ENCODE results near the gene GSK3A. TPM values are rescaled to one million over a fixed set of nuclear protein-coding genes. Genes with fewer than 3 reads are reported as not detected.
A peak's percentile ranks its signal among the peaks of the same experiment; 100 is the strongest.

Gene GSK3A
- total and polyA plus RNA-seq, 2 of the 8 experiments (the other 6 are each of a cell fraction or from before 2014, with no cell fraction given): 55.3 to 84.0 TPM

DNA sequence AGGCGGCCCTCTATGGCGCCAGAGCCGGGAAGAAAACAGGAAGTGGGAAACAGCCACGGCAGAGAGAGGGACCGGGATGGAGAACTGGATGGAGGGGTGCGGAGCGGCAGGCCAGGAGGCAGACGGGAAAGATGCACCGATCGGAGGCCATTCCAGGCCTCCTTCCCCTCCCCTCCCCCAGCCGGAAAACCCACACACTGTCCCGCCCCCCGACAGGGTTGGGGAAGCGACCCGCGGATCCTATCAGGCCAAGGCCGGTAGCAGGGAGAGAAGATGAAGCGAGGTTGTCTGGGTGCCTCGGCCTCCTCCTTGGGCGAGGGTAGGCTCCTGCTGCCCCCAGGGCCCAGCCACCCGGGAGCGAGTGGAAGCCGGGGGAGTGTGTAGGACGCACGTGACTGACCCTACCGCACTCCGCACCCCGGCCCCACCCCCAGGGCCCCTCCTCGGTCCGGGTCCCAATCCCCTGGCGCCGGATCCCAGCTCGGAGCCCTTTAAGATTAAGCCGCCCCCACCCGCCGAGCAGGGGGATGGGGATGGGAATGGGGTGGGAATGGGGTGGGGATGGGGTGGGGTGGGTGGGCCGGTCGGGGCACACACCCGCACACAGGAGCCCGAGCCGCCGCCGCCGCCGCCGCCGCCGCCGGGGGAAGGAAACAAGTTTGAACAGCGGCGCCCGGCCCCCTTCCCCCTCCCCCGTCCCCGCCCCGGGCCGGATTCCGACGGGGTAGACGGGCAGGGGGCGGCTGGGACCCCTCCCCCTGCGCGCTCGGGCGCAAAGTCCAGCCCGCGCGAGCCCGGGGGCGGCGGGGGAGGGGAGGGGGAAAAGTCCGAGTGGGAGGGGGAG is 11.1 kb upstream of the GSK3A start:
- Histone ChIP-seq H3K36me3 (ENCODE audit: control insufficient read depth in 2 of 4, insufficient read depth in 4 of 4, low read length in 3 of 4) (peaks cover 0 to 18% (median 4%) of the 10 kb centered on the region in 4 experiments; a peak in 4 of 8 replicates), H2BK5ac (ENCODE audit: low read depth, low read length) (peak overlapping the region; percentile 97), H3K4me2 (ENCODE audit: insufficient read depth in 1 of 2, low read depth in 2 of 2, low read length in 2 of 2) (peak overlapping the region; percentile 77 to 87), H3K79me1 (ENCODE audit: low read depth, low read length) (peaks cover 15% of the 10 kb centered on the region), H4K91ac (replicated peaks; ENCODE audit: insufficient read length, low read length) (peak overlapping the region; percentile 58), H2BK120ac (replicated peaks; ENCODE audit: low read depth, low read length) (no peak overlapping the region), H3K27ac (ENCODE audit: low read depth, low read length) (peak overlapping the region; percentile 89), H3K4me3 (ENCODE audit: extremely low read depth in 1 of 4, insufficient read depth in 2 of 4, low read depth in 3 of 4, low read length in 4 of 4) (peak overlapping the region; percentile 61 to 99 (median 75)), H4K5ac (ENCODE audit: insufficient read length, low read depth, low read length) (peak overlapping the region; percentile 81), H4K20me1 (replicated peaks in 1 of 2; ENCODE audit: control insufficient read depth in 1 of 2, insufficient read depth in 2 of 2, low read length in 2 of 2) (peaks cover 6 to 18% of the 10 kb centered on the region in 2 experiments), H4K8ac (ENCODE audit: extremely low read depth, insufficient read depth, low read length) (peak overlapping the region; percentile 91), H3K27me3 (replicated peaks in 1 of 4; ENCODE audit: control insufficient read depth in 3 of 4, extremely low read depth in 1 of 4, insufficient read depth in 3 of 4, low read length in 3 of 4) (peaks cover 0 to 3% (median 2%) of the 10 kb centered on the region in 4 experiments; a peak in 2 of 7 replicates), H3K23me2 (ENCODE audit: low read depth, low read length) (peaks cover 13% of the 10 kb centered on the region; the same call in 1 of the 2 replicates), H2BK12ac (ENCODE audit: low read depth, low read length) (0 out of 2 replicates have a peak overlapping the region, but pooled peaks have one; percentile 80), H3K4me1 (replicated peaks in 1 of 4; ENCODE audit: control insufficient read depth in 3 of 4, insufficient read depth in 4 of 4, low read length in 3 of 4) (peaks cover 11 to 29% (median 21%) of the 10 kb centered on the region in 4 experiments), H3K14ac (ENCODE audit: insufficient read length) (no peak overlapping the region), H3K18ac (ENCODE audit: extremely low read depth, low read length) (peak overlapping the region; percentile 97), H2AFZ (ENCODE audit: low read length) (no peak overlapping the region), H3K56ac (replicated peaks; ENCODE audit: insufficient read length, low read depth, low read length) (peak overlapping the region; percentile 70), H2BK20ac (ENCODE audit: low read length) (no peak overlapping the region), H2BK15ac (ENCODE audit: low read length) (no peak overlapping the region), H3K9ac (replicated peaks in 1 of 4; ENCODE audit: extremely low read depth in 1 of 4, low read depth in 3 of 4, low read length in 3 of 4) (peak overlapping the region in 3 of 4 experiments; percentile 61 to 81 (median 80); a peak in 6 of 7 replicates), H3K9me3 (ENCODE audit: insufficient read depth in 2 of 2, low read depth in 1 of 2, low read length in 1 of 2) (no peaks in the 10 kb centered on the region), H3K23ac (ENCODE audit: insufficient read length) (no peak overlapping the region), H2AK5ac (ENCODE audit: low read depth, low read length) (no peak overlapping the region), H3K79me2 (ENCODE audit: control insufficient read depth in 1 of 2, insufficient read depth in 2 of 2, low read length in 2 of 2) (peaks cover 4 to 33% of the 10 kb centered on the region in 2 experiments; a peak in 3 of 4 replicates), H3K4ac (replicated peaks; ENCODE audit: insufficient read length, low read depth, low read length) (no peak overlapping the region)
- CTCF ChIA-PET (ENCODE audit: partially characterized antibody): interaction anchor here (11.8 kb wide), 1 partner anchor 39 kb away, joined by 155 read pairs; no protein-coding TSS in a partner anchor
- DNase-seq (ENCODE audit: low read depth in 1 of 2, low spot score in 2 of 2): peak in 1 of 2 experiments; percentile 81
- no peak for FAIRE-seq
- WGBS, 2 experiments (ENCODE audit: extremely low coverage in 1 of 2, insufficient coverage in 1 of 2, insufficient read length in 1 of 2, insufficient replicate concordance in 2 of 2, low coverage in 1 of 2, low lambda C conversion rate in 2 of 2, missing lambda C conversion rate in 1 of 2): 1% methylated on average over 17 of the region's 71 CpGs; no CpG with 5 or more reads in 1 of the 2 experiments
- POLR2A ChIA-PET (ENCODE audit: partially characterized antibody): interaction anchor here (1.3 to 4.4 kb wide), 2 partner anchors 26 to 32 kb away, joined by 3 to 15 read pairs; no protein-coding TSS in a partner anchor
- peak in 1 of 2 experiments; percentile 72; a peak in 1 of 3 replicates for TF ChIP-seq POLR2A (IDR thresholded peaks at IDR 0.05; ENCODE audit: control extremely low read depth in 1 of 2, low read depth in 2 of 2, low read length in 2 of 2)
- TF ChIP-seq CEBPB (IDR thresholded peaks at IDR 0.05; ENCODE audit: low read depth, low read length): no peak
- no peak for TF ChIP-seq POU5F1 (IDR thresholded peaks at IDR 0.05; ENCODE audit: low read depth, low read length)
- TF ChIP-seq BCL11A (IDR thresholded peaks at IDR 0.05; ENCODE audit: low read depth in 2 of 2, low read length in 2 of 2): no peak
- no peak for TF ChIP-seq KDM5A (IDR thresholded peaks at IDR 0.05; ENCODE audit: low read length)
- peak; percentile 34; the same call in 1 of the 2 replicates for TF ChIP-seq PHF8 (conservative IDR thresholded peaks at IDR 0.05; ENCODE audit: low read depth, low read length)
- 0 out of 2 replicates have a peak, but pooled peaks have one; percentile 54 for TF ChIP-seq TAF1 (IDR thresholded peaks at IDR 0.05; ENCODE audit: low read depth, low read length)
- TF ChIP-seq SIN3A (conservative IDR thresholded peaks at IDR 0.05 in 1 of 2, IDR thresholded peaks at IDR 0.05 in 1 of 2; ENCODE audit: low read depth in 1 of 2, low read length in 2 of 2): 0 out of 4 replicates have a peak, but pooled peaks of 1 of the 2 experiments have one; percentile 32
- peak; percentile 45 for TF ChIP-seq SAP30 (IDR thresholded peaks at IDR 0.05; ENCODE audit: insufficient read depth, insufficient replicate concordance, low read length)
- peak; percentile 7; the same call in 1 of the 2 replicates for TF ChIP-seq MAX (IDR thresholded peaks at IDR 0.05)
- TF ChIP-seq SP4 (IDR thresholded peaks at IDR 0.05; ENCODE audit: low read length): no peak
